CD4-positive, alpha-beta T cell (primary cell): ENCODE data around the gene KRTAP19-3. TPM values are rescaled to one million over a fixed set of nuclear protein-coding genes. Genes with fewer than 3 reads are reported as not detected.

Experiments used
- ATAC-seq: fragments of 200-7000 bp; cut with Tn5 transposase; one replicate; pipeline ENCODE4 v1.10.0; 2022; ENCODE audit warnings: mild to moderate bottlenecking; ENCODE audit not compliant: poor library complexity
- CTCF ChIA-PET: fragments of 350-600 bp; sonication (Branson Sonifier 250); formaldehyde crosslinking; loops from one replicate; lab custom pipeline; 2021; ENCODE audit warnings: antibody characterized with exemption, inconsistent platforms; lab: Charles Lee
- POLR2A ChIA-PET: fragments of 350-600 bp; sonication (Branson Sonifier 250); formaldehyde crosslinking; loops from one replicate; lab custom pipeline; 2021; ENCODE audit warnings: antibody characterized with exemption, inconsistent platforms; lab: Charles Lee
- DNase-seq, 14 experiments: peaks; one replicate each; pipeline ENCODE4 v3.0.0-alpha.2; 2013 to 2020; ENCODE audit warnings: mixed read lengths in 2 of 14
- H3K27ac ChIP-seq, 2 donors: one replicate each; pipeline versions ENCODE4 v1.5.1 to v1.7.0; 2013; ENCODE audit warnings: low read length in 2 of 2, low read depth in 1 of 2, mild to moderate bottlenecking in 1 of 2
- H3K27me3 ChIP-seq, 2 experiments: 1 replicate in 1 of 2; 2 replicates in 1 of 2; pipeline versions ENCODE4 v1.6.1 to v1.7.0; 2013; ENCODE audit warnings: low read length in 2 of 2, control low read depth in 1 of 2, mild to moderate bottlenecking in 1 of 2, moderate library complexity in 1 of 2; ENCODE audit not compliant: insufficient read depth in 2 of 2, control insufficient read depth in 1 of 2
- H3K36me3 ChIP-seq: one replicate; pipeline ENCODE4 v1.6.1; 2013; ENCODE audit warnings: low read length, control low read depth; ENCODE audit not compliant: insufficient read depth
- H3K4me1 ChIP-seq: one replicate; pipeline ENCODE4 v1.6.1; 2013; ENCODE audit warnings: low read length, control low read depth; ENCODE audit not compliant: insufficient read depth
- H3K4me3 ChIP-seq: one replicate; pipeline ENCODE4 v1.5.1; 2013; ENCODE audit warnings: mild to moderate bottlenecking, low read length, moderate library complexity
- H3K9me3 ChIP-seq, 2 experiments: 1 replicate in 1 of 2; 2 replicates in 1 of 2; pipeline versions ENCODE4 v1.6.1 to v1.7.0; 2013; ENCODE audit warnings: low read length in 2 of 2, mild to moderate bottlenecking in 2 of 2, control low read depth in 1 of 2, moderate library complexity in 1 of 2; ENCODE audit not compliant: control insufficient read depth in 1 of 2, insufficient read depth in 1 of 2
- H3K27ac Mint-ChIP-seq: one replicate; pipeline ENCODE4 v1.8.0; 2020; ENCODE audit warnings: mixed read lengths
- H3K27me3 Mint-ChIP-seq: one replicate; pipeline ENCODE4 v1.8.0; 2021; ENCODE audit warnings: mixed read lengths
- H3K36me3 Mint-ChIP-seq: one replicate; pipeline ENCODE4 v1.8.0; 2021; ENCODE audit warnings: low read depth, mixed read lengths
- H3K4me1 Mint-ChIP-seq: one replicate; pipeline ENCODE4 v1.8.0; 2021; ENCODE audit warnings: low read depth, mixed read lengths
- H3K4me3 Mint-ChIP-seq: one replicate; pipeline ENCODE4 v1.8.0; 2020; ENCODE audit warnings: mild to moderate bottlenecking, mixed read lengths
- H3K9me3 Mint-ChIP-seq: one replicate; pipeline ENCODE4 v1.8.0; 2020; ENCODE audit warnings: mixed read lengths
- CTCF ChIP-seq: fragments of 200-600 bp; IDR thresholded peaks from one replicate; pipeline ENCODE4 v1.8.0; 2022; ENCODE audit warnings: antibody characterized with exemption, mild to moderate bottlenecking
- intact Hi-C, 2 experiments: fragments of 100-400 bp; cut with DNase I in 1 of 2; cut with micrococcal nuclease in 1 of 2; formaldehyde crosslinking; loops; one replicate each; pipeline versions ENCODE4 v1.15.1 to v1.9.0; 2023 to 2025; cut with DNase I, micrococcal nuclease
- polyA plus RNA-seq, 2 donors: library from polyadenylated mRNA; unstranded; fragments of 120-200 nt; gene quantifications; one replicate each; pipeline ENCODE4 v1.2.1, GENCODE V29; 2013
- total RNA-seq, 174 experiments: library from RNA in 2 of 174; stranded (reverse) in 2 of 174; gene quantifications; one replicate each; pipeline ENCODE4 v1.2.3 and lab custom pipeline; 2021 to 2026

KRTAP19-3 gene
- total RNA-seq, result not detected
- polyA plus RNA-seq (2013, experiment 1 of 2), result not detected
- not detected for polyA plus RNA-seq (2013, experiment 2 of 2)
- 0 to 0.08 (median 0) reads per million in 172 experiments for total RNA-seq (lab: John Stamatoyannopoulos, UW)

- Mint-ChIP-seq H3K4me3 (no peak within 1 kb of the TSS), H3K4me1 (no peaks in the 10 kb centered on the region)
Measured at GRCh38 chr21:30491963-30492428, at the start of gene KRTAP19-3. TSS of gene KRTAP19-3 (minus strand) at chr21:30492013. CDS start at chr21:30491957, 56 bp downstream.

GRCh38 chr21:30518876-30519275 is 27.1 kb upstream of the KRTAP19-3 start:
- ATAC-seq (no peak), DNase-seq (no peak)
- H3K27me3 ChIP-seq, result no peaks in the 10 kb centered on the region
- no peaks in the 10 kb centered on the region for H3K4me1 Mint-ChIP-seq
- no peaks in the 10 kb centered on the region for H3K9me3 Mint-ChIP-seq
- intact Hi-C loops, result no loop called here
- POLR2A ChIA-PET, result no interaction called here
- H3K36me3 ChIP-seq, result no peaks in the 10 kb centered on the region
- H3K9me3 ChIP-seq, result no peaks in the 10 kb centered on the region
- no peak overlapping the region for H3K4me3 Mint-ChIP-seq
- H3K27ac Mint-ChIP-seq, result no peak overlapping the region
- H3K36me3 Mint-ChIP-seq, result no peaks in the 10 kb centered on the region
- no peak overlapping the region for H3K4me3 ChIP-seq
- H3K27me3 Mint-ChIP-seq, result no peaks in the 10 kb centered on the region
- CTCF ChIA-PET, result no interaction called here
- H3K4me1 ChIP-seq, result no peaks in the 10 kb centered on the region
- H3K27ac ChIP-seq, result no peak overlapping the region
- TF ChIP-seq CTCF, result no peak

More at GRCh38 chr21:30491963-30492428, at the start of gene KRTAP19-3:
- no peak for DNase-seq
- ChIA-PET POLR2A (no interaction called here), CTCF (no interaction called here)
- H3K9me3 ChIP-seq, result peaks cover 5 to 9% of the 10 kb centered on the region in 2 experiments
- TF ChIP-seq CTCF, result no peak
- H3K27me3 ChIP-seq, result no peaks in the 10 kb centered on the region
- Mint-ChIP-seq H3K9me3 (peaks cover 1% of the 10 kb centered on the region), H3K36me3 (no peaks in the 10 kb centered on the region), H3K27ac (no peak within 1 kb of the TSS), H3K27me3 (no peaks in the 10 kb centered on the region)
- ATAC-seq, result no peak
- H3K27ac ChIP-seq, result no peak within 1 kb of the TSS
- H3K4me1 ChIP-seq, result no peaks in the 10 kb centered on the region
- intact Hi-C loops, result no loop called here
- H3K4me3 ChIP-seq, result no peak within 1 kb of the TSS
- no peaks in the 10 kb centered on the region for H3K36me3 ChIP-seq

GRCh38 chr21:30515681-30516080 is 23.9 kb upstream of the KRTAP19-3 start:
- H3K36me3 Mint-ChIP-seq, result no peaks in the 10 kb centered on the region
- no peak overlapping the region for H3K4me3 ChIP-seq
- H3K9me3 ChIP-seq, result no peaks in the 10 kb centered on the region
- H3K27me3 ChIP-seq, result no peaks in the 10 kb centered on the region
- no peak overlapping the region for H3K4me3 Mint-ChIP-seq
- TF ChIP-seq CTCF, result no peak
- ATAC-seq, result no peak
- no peak for DNase-seq
- POLR2A ChIA-PET, result no interaction called here
- no peaks in the 10 kb centered on the region for H3K27me3 Mint-ChIP-seq
- H3K27ac Mint-ChIP-seq, result no peak overlapping the region
- H3K4me1 ChIP-seq, result no peaks in the 10 kb centered on the region
- CTCF ChIA-PET, result no interaction called here
- no peaks in the 10 kb centered on the region for H3K4me1 Mint-ChIP-seq
- no peaks in the 10 kb centered on the region for H3K9me3 Mint-ChIP-seq
- no peaks in the 10 kb centered on the region for H3K36me3 ChIP-seq
- H3K27ac ChIP-seq, result no peak overlapping the region
- intact Hi-C loops, result no loop called here
